ENCODE results near the gene PKIG.
A peak's percentile ranks its signal among the peaks of the same experiment; 100 is the strongest.
"Not testable (repeated sequence)": the region's sequence is repeated elsewhere in the genome, so short reads cannot be mapped to it uniquely, and the experiment has no call there.

PKIG gene

DNA sequence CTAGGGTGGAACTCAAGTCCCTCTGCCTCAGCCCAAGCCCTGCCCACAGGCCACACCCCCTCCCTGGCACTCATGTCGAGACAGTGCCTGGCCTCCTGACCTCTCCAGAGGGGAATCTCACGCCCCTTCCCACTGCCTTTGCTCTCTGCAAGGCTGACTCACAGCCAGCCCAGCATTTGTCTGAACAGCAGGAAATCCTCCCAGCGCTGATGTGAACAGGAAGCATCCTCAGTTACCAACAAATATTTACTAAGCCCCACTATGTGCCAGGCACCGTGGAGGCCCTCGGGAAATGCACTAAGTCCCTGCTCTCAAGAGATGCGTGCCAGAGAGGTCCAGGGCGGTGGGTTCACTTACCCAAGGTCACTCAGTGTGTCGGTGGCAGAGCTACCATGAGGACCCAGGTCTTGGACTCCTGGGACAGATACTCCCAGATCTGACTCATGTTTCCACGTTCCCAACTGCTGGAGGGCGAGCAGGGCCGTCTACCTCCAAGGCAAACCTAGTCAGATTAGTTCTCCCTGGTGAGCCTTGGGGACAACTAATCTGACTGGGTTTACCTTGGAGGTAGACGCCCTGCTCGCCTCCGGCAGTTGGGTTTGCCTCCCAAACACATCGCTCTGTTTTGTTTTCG is 61.3 kb downstream of the PKIG start:
- DNase-seq: no peak

DNA sequence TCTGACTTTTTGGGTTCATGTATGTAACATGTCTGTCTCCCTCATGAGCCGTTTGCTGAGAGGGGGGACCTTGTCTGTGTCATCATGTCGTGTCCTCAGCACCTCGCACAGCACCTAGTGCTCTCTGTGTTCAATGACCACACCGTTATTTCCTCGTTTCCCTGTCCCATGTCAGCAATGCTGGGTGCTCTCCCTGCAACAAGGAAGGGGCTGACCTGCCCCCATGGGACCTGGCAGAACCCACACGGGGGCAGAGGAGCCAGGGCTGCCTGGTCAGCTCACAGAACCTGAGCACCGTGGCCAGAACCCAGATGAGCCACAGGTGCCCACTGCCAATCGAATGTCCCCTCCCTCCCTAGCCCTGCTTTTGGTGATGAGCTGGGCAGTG is 61.8 kb downstream of the PKIG start:
- no peak for DNase-seq

DNA sequence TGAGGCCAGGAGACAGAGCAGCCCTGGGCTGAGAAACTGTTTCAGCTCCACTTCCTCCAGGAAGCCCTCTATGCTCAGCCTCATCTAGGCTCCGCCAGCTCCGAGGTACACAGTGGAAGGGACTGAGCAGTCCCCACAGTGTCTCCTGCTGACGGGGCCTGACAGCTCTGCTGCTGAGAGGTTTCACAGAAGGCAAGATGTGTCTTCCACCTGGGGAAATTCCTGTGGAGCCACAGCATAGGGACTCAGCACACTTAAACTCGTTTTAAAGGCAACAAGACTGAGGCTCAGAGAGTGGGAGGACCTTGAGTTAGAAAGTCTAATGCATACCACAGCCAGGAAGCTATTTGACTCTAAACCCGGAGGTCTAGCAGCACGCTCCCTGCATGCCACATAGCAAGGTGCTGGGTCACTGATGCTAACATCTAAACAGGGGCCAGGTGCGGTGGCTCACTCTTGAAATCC is 62.3 kb downstream of the PKIG start:
- no peak for DNase-seq

DNA sequence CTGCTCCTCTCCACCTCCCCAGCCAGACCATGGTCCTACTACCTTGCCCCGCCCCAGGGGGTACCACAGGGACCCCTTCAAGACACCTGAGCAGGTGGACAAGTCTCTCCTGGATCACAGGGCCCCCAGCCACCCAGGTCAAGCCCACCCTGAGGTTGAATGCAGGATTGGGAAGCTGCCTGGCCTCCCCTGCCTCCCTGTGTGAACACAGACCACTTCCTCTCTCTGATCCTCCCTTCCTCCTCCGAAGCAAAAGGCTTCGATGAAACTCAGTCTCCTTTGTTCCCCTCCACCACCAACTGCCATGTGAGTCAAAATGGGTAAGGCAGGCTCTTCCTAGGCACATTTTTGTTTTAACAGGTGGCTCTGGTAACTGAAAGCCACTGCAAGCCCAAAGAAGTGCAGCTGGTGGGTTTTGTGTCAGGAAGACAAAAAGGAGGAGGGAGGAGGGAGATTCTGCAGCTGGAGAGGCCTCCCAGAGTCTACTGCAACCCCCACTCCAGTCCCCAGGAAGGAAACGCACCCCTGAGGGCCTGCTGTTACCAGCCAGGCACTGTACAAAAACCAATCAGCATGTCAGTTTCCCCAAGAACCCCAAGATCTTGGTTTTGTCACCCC is 63.8 kb downstream of the PKIG start:
- DNase-seq: no peak

DNA sequence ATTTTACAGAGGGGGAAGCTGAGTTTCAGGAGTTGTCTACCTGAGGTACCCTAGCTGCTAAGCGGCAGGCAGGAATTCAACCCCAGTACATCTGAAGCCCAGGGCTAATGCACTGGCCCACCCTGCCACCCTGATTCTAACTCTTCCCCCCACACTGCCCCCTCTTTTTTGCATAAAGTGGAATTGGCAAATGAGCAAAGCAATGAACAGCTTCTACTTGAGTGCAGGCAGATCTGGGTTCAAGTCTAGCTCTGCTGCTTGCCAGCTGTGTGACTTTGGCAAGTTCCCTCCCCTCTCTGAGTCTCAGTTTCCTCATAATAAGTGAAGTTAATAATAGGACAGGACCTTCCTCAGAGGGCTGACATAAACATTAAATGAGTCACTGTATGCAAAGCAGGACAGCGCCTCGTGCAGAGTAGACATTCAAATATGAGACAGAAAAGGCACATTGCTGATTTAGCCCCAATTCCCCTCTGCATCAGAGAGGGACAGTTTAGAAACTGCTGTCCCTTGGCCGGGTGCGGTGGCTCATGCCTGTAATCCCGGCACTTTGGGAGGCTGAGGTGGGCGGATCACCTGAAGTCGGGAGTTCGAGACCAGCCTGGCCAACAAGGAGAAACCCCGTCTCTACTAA is 64.4 kb downstream of the PKIG start:
- no peak for DNase-seq

DNA sequence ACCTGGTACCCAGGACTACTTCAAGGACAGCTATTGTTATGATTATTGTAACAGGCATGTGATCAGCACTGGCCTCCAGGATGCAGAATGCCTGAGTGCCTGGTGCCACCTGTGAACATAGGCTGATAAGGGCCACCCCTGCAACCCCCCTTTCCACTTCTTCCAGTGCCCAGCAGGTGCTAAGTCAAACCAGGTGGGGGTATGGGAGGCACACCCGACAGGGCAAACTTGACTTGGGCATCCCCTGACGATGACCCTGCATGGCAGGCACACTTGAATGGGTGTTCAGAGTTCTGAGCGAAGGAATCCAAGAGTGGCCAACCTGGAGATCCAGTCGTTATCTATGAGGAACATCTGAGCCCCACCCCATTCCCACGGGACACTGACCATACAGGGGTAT is 65.7 kb downstream of the PKIG start:
- DNase-seq: no peak

DNA sequence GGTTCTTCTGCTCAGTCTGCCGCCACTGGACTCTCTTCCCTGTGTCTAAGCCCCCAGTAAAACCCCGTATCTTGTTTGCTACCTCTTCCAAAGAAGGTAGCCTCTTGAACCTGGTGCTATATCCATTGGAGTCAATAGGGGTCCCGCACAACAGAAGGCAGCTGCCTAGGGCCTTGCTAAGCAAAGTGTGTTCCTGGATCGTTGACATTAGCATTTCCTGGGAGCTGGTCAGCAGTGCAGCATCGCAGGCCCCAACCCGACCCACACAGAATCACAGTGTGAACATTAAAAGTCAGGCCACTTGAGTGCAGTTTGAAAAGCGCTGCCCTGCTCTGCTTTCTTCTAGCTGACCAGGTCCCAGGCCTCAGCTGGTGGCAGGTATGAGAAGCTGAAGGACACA is 66.2 kb downstream of the PKIG start:
- no peak for DNase-seq

DNA sequence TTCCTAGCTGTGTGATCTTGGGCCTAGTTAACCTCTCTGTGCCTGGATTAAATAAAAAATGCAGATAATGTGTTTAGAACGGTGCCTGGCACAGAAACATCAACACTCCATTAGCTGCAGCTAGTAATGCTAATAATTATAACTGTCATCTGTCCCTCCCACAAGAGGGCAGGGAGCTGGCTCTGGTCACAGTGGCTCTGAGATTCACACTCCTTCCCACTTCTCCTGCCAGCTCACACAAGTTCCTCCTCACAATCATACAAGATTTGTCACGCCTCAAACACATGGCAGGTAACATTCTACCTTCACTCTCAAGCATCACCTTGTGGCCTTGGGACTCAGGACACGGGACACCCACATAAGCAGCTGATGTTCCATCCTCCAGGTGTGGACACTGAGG is 66.7 kb downstream of the PKIG start:
- no peak for DNase-seq

DNA sequence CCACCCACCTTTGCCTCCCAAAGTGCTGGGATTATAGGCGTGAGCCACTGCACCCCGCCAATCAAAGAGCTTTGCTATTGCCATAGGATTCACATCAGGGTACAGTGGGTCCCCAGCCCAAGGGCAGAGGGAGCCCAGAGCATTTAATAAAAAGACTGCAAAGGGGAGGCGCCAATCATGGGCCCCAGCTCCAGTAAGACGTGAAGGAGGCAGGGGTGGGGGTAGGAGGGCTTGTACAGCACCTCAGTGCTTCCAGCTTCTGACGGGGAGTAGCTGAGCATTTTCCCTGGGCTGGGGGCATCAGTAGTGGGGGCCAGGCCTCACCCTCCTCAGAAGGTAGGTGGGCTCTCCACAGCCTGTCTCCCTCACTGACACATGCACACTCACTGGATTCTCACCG is 67.6 kb downstream of the PKIG start:
- DNase-seq: no peak

DNA sequence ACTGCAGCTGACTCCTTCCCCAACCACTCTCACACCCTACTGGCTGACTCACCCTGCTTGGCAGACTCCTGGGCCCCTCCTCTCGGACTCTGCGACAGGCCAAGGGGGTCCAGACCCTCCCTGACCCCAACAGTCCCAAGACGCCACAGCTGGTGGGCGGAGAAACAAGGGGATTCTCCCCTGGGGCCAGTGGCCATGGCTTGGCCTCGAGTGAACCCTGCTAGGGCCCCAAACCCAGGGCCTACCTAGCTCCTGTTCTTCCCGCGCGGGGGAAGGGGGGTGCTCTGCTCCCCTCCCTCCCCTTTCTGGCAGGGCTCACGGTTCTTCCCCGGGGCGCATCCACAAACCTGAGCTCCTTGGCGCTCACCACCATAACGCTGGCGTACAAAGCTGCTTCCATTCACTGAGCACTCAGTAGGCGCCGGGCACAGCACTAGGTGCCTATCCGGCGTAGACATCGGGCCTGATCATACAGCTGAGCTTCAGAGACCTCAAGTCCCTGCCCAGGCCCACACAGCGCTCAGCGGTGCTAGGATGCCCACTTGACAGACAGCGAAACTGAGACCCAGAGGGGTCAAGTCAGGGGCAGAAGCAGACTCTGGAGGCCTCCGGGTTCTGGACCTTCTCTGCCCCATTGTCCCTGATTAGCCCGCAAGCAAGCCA is 68.5 kb downstream of the PKIG start:
- peak; percentile 32 for DNase-seq

DNA sequence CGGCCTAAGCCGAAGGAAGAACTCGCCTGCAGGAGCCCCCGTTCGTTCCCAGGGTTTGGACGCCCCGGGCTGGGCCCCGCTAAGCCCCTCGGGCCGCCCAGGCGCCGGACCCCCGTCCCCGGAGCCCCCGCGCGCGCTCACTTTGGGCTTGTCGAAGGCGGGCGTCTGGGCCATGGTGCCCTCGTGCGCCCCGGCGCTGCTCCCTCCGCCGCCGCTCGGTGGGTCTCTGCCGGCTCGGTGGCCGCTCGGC is 69.0 kb downstream of the PKIG start:
- no peak for DNase-seq

DNA sequence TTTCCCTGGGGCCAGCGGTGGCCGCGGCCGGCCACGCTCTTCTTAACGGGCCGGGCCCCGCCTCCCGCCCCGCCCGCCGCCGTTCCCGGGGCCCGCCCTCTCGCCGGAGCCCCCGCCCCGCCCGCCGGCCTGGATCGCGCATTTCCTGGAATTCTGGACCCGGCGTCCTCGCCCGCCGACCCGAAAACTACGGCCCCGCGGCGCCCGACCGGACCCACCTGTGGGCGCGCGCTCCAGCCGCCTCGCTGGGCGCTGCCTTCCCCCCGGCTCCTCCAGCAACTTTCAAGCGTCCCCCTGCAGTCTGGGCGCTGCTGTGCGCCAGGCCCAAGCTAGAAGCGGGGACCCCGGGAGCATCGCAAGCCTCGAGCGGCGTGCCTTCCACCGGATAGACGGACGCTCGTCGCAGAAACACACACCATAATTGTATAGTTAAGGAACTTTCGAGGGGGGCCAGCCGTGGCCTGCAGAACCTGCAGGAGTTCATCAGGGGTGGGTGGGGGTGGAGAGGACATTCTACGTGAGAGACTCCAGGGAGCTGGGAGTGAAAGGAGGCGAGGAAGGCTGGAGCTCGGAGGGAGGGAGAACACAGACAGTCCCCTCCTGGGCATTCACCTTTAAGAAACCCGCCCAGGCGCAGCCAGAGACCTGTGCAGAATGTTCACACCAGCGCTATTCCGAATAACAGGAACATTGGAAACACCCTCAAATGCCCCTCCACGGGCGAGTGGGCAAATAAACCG is 69.5 kb downstream of the PKIG start, which contains the start of gene ADA:
Gene ADA (minus strand): TSS at position 16 of the 740 bp plus-strand sequence. CDS start 92 bp downstream, outside the sequence.
- DNase-seq: no peak

DNA sequence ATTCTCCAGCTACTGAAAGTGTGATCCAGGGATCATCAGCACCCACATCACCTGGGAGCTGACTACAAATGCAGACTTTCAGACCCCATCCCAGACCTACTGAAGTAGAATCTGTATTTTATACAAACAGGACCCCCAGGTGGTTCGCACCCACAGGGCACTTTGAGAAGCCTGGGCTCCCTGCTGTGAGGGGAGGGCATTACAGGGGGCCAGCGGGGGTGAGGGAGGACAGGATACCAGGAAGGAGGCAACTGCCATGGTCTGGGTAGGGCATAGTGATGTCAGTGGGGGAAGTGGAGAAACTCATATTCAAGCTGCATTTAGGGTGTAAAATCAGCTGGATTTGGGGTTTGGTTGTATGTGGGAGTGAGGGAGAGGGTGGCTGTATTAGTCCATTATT is 71.2 kb downstream of the PKIG start:
- DNase-seq: no peak

DNA sequence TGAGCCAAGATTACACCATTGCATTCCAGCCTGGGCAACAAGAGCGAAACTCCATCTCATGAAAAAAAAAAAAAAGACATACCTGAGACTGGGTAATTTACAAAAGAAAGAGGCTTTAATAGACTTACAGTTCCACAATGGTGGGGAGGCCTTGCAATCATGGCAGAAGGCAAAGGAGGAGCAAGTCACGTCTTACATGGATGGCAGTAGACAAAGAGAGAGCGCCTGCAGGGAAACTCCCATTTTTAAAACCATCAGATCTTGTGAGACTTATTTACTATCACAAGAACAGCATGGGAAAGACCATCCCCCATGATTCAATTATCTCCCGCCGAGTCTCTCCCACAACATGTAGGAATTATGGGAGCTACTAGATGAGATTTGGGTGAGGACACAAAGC is 71.8 kb downstream of the PKIG start:
- not testable (repeated sequence) for DNase-seq

DNA sequence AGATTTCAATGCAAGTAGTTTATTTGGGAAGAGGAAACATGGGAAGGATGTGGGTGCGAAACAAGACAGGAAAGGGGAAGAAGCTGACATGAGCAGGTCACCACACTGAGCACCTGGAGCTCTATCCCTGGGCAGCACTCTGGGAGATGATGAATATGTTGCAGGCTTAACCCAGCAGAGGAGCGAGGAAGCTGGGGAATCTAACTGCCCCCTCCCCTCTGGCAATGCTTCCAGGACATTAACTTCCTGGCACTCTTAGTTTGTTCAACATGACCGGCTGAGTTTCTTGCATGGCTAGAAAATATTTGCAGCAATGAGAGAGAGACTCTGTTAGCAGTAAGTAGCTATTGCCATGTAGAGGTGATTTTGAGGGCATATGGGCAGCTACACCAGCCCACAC is 74.1 kb downstream of the PKIG start:
- DNase-seq: no peak

DNA sequence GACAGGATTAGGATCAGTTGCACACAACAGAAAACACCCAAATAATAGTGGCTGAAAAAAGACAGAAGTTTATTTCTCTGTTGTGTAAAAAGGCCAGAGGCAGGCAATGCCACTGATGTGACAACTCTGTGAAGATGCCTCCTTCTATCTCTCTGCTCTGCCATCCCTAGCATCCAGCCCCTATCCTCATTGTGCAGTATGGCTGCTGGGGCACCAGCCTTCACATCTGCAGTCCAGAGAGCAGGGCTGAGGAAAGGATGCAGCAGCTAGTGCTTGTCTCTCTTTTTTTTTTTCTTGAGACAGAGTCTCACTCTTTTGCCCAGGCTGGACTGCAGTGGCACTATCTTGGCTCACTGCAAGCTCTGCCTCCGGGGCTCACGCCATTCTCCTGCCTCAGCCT is 75.5 kb downstream of the PKIG start:
- DNase-seq: no peak

DNA sequence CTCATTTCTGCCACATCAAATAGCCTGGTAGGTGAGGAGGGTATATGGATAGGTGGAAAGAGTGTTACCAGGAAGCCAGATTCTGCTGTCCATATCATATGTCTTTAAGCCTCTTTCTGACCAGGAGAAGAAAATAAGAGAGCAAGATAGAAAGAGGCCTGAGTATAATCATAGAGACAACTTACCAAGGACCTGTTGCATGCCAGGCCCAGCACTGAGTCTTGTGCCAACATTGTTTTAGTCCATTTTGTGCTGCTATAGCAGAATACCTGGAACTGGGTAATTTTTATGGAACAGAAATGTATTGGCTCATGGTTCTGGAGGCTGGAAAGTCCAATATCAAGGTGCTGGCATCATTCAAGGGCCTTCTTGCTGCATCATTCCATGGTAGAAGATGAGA is 76.4 kb downstream of the PKIG start:
- no peak for DNase-seq

DNA sequence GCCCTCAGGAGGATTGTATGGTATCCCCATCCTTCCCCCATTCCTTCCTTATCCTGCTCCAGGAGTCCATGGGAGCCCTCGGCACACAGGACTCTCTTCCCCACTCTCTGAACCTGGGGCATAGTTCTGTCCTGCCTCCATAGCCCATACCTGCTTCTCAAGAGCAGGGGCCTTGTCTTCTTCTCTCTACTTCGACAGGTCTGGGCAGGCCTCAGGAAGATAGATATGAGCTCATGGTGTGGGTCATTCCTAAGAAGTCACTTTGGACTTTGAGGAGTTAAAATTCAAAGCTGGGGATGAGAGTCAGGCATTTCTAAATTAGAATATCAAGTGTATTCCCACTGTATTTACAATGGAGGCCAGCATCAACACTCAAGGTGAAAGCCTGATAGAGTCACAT is 77.6 kb downstream of the PKIG start:
- no peak for DNase-seq

DNA sequence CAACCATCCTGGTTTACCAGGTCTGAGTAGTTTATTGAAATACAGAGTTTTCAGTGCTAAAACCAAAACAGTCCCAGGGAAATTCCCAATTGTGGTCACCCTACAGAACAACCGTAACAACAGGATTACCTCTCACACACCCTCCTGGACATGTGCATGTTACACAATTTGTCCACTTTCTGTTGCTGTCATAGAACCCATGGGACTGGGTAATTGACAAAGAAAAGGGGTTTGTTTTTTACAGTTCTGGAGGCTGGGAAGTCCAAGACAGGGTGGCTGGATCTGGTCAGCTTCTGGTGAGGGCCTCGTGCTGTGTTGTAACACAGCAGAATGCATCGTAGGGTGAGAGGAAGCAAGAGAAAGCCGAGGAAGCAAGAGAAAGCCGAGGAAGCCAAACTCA is 78.2 kb downstream of the PKIG start:
- no peak for DNase-seq

DNA sequence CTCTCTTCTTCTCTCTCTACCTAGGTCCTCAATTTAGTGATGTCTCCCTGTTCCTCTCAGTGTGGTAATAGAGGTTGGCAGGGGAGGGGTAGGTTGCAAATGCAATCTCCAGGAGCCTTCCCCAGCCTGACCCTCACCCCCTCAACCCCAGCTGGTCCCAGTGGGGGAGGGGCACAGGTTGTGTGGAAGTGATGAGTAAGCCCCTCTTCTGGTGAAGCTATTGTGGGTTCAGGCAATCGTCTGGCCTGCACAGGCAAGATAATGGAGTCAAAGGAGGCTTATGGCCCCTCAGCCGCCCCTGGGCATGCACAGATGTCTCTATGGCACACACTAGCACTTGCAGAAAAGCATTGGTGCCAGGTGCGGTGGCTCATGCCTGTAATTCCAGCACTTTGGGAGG is 79.9 kb downstream of the PKIG start:
- no peak for DNase-seq

DNA sequence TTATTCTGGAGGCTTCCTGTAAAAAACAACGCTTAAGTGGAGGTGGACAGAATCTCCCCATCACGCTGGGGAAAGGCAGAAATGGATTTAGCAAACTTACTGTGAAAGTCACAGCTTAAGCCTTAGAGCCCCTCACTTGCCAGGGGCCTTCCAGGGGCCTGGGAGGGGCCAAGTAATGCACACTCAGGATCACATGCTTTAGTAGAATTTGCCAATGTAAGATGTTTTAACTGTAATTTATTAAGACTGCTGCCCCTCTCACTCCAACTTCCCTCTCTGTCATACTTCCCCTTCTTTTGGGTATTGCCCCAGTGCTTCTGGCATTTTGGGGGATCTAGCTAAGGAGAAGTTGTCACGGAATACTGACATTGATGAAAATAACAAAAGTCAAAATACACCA is 81.8 kb downstream of the PKIG start:
- no peak for DNase-seq

DNA sequence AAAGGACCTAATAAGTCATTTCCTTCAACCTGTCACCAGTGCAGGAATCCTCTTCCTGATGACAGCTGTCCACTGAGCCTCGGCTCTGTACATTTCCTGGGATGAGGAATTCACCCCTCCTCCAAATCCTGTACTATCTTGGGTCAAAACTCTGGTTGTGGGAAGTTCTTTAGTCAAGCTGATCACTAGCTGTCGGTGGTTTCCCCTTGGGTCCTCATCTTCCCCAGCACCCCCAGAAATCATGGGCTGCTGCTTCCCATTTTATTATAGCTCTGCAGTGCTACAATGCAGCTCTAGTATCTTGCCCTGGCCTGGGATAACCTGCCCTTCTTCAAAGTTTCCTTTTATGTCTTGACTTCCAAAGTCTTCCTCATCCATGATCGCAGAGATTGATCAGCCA is 83.7 kb downstream of the PKIG start:
- no peak for DNase-seq

Measured in activated CD4-positive, alpha-beta T cell treated with anti-CD3 and anti-CD28 coated beads for 1 hour (primary cell).